Epithelial cell of prostate (primary cell): Measurements from ENCODE around the gene KANK3.
"Not testable (repeated sequence)": the region's sequence is repeated elsewhere in the genome, so short reads cannot be mapped to it uniquely, and the experiment has no call there.

Experiments
- DNase-seq: peaks from one replicate; pipeline ENCODE4 v3.0.0-alpha.2; 2011; ENCODE audit warnings: low read depth, low spot score
- H3K27ac ChIP-seq: fragments of 450-650 bp; 2 replicates; pipeline ENCODE4 v1.5.1; 2017; ENCODE audit warnings: mild to moderate bottlenecking

Gene KANK3

DNA sequence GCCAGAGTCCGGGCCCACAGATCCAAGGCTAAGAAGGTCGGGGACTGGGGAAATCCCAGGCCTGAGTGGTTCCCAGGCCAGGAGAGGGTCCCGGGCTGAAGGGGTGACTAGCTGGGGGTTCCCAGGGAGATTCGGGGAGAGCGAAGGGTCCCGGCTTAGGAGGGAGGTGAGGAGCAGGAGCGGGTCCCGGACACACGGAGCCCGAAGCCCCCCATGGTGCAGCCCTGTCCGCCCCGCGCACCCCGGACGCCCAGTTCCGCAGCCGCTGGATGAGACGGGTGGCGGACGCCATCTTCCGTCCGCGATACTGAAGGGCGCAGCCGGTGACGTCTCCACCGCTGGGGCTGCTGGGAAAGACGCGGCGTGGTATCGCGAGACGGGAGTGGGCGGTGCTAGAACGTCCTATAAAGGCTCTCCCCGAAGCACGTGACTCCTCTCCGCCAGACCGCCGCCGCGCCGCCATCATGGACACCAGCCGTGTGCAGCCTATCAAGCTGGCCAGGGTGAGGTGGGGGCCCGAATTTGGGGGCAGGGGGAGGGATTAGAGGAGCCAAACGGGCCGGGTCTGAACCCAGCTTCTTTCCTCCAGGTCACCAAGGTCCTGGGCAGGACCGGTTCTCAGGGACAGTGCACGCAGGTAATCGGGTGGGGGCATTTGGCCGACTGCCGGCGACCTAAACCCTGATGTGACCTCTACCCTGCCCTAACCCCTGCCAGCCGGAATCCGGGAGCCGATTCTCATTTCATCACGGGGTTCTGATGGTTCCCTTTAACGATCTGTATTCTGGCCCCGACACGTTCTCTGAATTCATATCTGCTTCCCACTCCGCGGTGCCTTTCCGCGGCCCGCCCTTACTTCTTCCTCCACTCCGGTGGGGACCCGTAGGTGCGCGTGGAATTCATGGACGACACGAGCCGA lies 21.7 kb downstream of the KANK3 start, which contains the start of the genes NDUFA7 and RPS28:
TSS of gene NDUFA7 (minus strand) at position 309 of the 919 bp plus-strand sequence. CDS start at position 292, 17 bp downstream.
TSS of gene RPS28 (plus strand) at position 430 of the 919 bp plus-strand sequence. CDS start at position 465, 35 bp downstream.
- peak within 1 kb of the TSS; percentile 62 for H3K27ac ChIP-seq
- DNase-seq, result peak; percentile 72

DNA sequence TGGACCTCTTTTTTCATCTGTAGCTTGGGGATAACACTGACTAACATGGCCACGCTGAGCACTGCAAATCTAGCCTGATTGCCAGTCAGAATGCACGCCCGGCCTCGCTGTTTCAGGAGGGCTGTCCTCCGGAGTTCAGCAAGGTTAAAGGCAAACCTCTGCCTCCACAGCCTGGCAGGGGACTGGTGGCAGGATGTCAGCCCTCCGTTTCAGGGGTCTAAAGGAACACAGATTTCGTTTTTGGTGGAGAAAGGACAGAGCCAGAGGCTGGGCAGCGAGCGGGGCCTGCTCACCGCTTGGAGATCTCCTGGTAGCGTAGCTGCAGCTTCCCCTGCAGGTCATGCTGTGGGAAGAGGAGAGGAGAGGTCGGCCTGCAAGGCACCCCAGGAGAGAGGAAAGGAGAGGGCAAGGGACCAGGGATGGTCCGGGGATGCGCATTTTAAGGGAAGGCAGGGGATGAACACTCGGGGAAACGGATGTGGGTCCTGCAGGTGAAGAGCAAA lies 22.4 kb downstream of the KANK3 start:
- peak overlapping the region; percentile 62 for H3K27ac ChIP-seq
- no peak for DNase-seq

DNA sequence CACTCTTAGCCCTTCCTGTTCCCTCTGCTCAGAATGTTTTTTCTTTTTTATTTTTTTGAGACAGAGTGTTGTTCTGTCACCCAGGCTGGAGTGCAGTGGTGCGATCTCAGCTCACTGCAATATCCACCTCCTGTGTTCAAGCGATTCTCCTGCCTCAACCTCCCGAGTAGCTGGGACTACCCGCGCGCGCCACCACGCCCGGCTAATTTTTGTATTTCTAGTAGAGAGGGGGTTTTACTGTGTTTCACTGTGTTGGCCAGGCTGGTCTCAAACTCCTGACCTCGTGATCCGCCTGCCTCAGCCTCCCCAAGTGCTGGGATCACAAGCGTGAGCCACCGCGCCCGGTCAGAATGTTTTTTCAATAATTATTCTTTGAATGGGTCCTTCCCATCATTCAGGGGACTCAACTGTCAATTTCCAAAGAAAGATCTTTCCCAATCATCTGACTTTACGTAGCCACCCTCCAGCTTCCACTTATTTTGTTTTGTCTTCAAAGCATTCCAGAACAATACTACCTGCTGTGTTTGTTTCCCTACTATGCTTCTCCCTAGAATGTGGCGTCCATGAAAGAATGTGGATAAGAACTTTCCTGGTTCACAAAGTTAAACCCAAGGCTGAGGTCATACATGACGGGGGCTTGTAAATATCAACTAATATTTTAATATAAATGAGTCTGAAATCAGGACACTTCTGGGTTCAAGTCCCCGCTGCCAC lies 23.1 kb downstream of the KANK3 start:
- DNase-seq, result no peak
- H3K27ac ChIP-seq, result peak overlapping the region; percentile 62

DNA sequence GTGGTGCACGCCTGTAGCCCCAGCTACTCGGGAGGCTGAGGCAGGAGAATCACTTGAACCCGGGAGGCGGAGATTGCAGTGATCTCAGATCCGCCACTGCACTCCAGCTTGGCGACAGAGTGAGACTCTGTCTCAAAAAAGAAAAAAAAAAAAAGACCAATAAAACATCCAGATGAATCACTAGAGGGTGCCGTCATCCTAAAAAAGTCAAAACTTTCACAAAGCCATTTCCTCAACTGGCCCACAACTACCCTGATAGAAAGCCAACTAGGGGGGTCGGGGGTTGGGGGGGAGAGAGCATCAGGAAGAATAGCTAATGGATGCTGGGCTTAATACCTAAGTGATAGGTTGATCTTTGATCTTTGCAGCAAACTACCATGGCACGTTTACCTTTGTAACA lies 24.2 kb downstream of the KANK3 start:
- DNase-seq, result not testable (repeated sequence)

DNA sequence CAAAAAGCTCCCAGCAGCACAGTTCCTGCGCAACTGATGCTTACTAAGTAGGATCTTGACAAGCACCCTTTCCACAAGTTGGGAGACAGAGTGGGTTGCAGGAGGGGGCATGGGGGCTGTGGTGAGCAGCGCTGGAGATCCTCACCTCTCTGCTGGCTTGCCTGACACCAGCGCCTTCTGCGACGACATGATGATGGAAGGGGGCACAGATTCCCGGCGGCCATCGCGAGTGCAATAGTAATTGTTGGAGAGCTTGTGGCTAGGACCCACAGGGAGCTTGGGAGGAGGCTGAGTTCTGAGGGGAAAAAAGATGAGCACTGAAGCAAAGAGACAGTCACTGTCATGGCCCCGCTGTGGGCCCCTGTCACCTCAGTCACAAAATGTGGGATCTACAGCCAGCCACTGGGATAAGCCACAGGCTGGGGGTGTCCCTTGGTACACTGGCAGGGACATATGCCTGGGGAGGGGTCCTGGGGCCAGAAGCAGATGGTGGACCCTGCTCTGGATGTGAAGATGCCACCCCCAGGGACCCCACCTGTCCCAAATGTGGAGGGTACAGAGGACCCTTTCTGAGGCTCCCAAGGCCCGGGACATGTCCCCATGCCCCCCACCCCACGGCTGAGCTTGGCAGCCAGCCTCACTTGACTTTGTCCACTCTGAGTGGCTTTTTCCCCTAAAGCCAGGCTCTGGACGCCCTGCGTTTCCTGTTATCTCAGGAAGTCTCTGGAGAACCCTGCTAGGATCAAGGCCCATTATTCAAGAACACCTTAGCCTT lies 26.5 kb downstream of the KANK3 start:
- DNase-seq, result no peak
- no peak overlapping the region for H3K27ac ChIP-seq

More for the DNA sequence above, 24.2 kb downstream of the KANK3 start:
- H3K27ac ChIP-seq, result not testable (repeated sequence)

DNA sequence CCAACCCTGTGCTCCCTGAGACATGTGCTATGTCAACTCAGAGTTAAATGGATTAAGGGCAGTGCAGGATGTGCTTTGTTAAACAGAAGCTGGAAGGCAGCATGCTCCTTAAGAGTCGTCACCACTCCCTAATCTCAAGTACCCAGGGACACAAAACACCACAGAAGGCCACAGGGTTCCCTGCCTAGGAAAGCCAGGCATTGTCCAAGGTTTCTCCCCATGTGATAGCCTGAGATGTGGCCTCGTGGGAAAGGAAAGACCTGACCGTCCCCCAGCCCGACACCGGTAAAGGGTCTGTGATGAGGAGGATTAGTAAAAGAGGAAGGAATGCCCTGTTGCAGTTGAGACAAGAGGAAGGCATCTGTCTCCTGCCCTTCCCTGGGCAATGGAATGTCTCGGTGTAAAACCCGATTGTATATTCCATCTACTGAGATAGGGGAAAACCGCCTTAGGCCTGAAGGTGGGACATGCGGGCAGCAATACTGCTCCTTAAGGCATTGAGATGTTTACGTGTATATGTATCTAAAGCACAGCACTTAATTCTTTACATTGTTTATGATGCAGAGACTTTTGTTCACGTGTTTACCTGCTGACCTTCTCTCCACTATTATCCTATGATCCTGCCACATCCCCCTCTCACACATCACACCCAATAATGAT lies 28.0 kb downstream of the KANK3 start:
- not testable (repeated sequence) for DNase-seq, H3K27ac ChIP-seq

DNA sequence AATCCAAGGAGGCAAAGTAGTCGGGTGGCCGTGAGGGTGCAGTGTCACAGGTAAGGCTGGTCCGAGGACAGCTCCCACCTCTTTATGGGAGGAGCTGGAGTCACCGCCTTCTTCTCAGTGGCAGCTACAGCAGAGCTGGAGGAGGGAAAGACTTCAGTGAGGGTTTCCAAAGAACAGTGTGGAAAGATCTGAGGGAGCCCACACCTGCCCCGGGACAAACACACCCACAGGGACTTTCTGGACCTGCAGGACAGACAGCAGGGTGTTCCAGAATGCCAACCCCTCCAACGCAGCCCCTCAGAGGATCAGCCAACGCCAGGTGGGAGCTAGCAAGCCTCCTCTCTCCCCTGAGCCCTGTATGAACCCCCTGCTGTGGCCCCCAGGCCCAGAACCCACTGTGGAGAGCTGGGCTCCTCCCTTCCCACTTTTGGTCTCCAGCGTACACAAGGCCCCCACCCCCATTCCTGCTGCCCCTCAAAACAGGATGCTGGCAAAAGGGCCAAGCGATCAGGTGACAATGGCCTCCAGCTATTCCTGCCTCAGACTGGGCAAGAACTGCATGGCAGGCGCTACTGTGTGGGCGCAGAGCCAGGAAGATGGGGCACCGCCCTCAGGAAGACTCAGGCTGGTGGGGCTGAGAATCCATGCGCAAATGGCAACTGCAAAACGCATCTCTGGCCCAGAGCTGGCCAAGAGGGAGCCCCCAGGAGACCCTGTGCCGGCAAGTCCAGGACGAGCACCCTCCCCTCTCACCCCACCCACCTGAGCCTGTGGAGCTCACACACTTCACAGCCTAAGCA lies 31.4 kb downstream of the KANK3 start:
- no peak overlapping the region for H3K27ac ChIP-seq
- no peak for DNase-seq

DNA sequence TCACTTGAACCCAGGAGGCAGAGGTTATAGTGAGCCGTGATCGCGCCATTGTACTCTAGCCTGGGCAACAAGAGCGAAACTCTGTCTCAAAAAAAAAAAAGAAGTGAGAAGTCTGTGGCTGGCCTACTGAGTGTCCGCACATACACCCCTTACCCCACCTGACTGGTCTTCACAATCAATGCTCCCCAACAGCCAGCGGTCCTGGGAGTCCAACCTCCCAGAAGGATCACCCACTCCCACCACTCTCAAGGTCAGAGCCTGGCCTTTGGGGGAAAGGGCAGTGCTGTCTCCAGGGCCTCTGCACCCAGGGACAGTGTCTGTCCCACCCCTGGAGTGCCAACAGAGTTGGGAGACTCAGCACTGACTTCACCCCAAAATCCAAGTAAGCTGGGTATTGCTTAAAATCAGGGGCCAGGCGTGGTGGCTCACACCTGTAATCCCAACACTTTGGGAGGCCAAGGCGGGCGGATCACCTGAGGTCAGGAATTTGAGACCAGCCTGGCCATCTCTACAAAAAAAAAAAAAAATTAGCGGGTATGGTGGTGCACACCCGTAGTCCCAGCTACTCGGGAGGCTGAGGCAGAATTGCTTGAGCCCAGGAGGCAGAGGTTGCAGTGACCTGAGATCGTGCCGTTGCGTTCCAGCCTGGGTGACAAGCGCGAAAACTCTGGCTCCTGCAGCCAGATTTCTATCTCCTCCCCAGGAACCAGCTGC lies 32.6 kb downstream of the KANK3 start:
- H3K27ac ChIP-seq, result no peak overlapping the region
- DNase-seq, result no peak

DNA sequence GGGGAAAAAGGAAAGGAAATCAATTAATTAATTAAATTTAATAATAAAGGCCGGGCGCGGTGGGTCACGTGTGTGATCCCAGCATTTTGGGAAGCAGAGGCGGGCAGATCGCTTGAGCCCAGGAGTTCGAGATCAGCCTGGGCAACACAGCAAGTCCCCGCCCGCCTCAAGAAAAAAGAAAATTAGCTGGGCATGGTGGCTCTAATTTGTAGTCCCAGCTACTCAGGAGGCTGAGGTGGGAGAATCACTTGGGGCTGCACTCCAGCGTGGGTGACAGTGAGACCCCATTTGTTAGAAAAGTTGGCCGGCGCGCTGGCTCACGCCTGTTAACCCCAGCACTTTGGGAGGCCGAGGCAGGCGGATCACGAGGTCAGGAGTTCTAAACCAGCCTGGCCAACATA lies 34.2 kb downstream of the KANK3 start:
- DNase-seq, result no peak
- peak overlapping the region; percentile 67 for H3K27ac ChIP-seq

DNA sequence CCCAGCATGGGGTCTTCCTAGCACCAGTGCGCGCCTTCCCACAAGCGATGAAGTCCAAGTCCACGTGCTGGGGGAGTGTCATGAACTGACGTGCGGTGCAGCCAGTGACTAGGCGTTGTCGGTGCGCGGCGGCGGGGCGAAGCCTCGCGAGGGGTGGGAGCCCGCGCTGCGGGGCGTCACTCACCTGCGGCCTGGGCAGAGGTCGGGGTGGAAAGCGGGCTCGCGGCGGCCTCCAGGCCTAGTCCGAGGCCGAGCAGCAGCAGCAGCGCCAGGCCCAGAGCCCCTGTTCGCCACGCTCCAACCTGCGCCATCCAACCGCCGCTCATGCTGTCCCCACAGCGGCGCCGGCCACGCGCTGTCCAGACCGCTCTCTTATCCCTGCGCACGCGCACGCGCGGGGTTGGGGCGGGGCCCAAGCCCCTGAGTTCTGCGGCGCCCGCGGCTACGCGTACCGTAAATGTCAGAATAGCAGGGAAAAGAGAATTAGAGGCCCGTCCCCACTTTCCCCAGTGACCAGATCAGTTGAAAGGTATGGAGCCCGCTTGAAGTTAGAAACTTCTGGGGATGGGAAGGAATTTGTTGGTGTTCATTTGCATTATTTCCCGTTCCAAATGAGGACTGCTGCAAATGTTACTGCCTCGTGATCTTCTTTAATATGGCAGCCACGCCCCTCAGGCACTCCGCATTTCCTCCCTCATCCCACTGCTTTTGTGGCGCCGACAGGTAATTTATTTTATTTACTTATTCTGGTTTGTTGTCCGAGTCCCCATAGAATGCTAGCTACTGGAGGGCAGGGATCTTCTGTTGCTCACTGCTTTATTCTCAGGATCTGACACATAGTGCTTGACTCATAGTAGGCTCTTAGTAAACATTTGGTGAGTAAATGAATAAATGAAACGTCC lies 34.8 kb downstream of the KANK3 start, which contains the start of gene CD320:
TSS of gene CD320 (minus strand) at position 394 of the 902 bp plus-strand sequence. CDS start at position 326, 68 bp downstream.
- peak within 1 kb of the TSS; percentile 67 for H3K27ac ChIP-seq
- DNase-seq, result peak; percentile 55

DNA sequence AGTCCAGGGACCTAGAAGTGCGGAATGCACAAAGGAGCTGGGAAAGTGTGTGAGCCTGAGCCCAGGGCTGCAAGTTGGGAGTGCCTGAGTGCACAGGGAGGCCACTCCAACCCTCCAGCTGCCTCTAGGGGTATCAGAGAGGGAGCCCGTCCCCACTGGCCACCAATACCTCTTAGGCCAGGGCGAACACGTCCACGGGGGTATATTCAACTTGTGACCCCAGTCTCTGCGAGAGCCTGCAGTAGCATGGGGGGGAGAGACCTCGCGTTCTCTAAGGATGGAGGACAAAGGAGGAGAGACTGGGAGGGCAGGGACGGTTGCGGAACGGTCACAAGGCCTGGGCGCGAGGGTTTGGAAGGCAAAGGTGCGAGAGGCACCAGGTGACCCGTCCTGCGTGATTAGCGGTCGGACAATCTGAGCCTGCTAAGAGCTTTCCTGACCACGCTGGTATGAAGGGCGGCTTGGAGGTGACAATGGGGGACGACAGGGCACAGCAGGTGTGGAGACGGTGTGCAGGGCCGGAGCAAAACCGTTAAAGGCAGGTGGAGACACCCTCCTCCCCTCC lies 35.6 kb downstream of the KANK3 start:
- H3K27ac ChIP-seq, result peak overlapping the region; percentile 67
- no peak for DNase-seq

DNA sequence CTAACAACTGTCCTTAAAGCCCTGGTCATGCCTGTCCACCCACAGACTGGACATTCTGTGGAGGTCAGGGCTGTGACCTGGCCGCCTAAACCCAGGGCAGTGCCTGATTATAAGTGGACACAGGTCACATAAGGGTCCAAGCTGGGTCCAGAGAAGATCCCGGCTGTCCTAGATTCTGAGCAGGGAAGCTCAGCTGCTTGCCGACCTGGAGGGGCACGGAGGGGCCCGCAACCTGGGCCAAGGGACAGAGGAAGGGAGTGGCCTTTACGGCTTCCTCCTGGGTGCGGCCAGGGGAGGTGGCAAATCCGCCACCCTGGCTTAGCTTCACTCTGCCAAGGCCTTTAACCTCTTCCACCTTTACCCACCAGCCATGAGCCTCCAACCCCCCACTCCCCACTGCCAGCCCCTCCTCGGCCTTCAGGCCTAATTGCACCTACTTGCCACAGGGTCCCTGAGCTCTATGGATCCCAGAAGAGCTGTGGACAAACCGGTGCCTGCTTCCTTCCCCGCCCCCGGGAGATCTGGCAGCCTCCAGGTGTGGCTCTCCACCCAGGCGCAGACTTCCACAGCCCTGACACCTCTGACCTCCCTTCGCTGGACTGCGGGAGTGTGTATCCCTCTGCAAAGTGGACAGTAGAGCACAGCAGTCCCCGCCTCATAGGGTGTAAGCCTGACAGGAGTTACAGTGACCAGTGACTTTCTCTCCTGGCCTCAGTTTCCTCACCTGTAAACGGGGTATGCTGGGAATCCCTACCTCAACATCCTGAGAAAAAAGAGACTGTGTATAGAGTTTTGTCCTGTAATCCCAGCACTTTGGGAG lies 36.6 kb downstream of the KANK3 start:
- no peak for DNase-seq
- no peak overlapping the region for H3K27ac ChIP-seq

DNA sequence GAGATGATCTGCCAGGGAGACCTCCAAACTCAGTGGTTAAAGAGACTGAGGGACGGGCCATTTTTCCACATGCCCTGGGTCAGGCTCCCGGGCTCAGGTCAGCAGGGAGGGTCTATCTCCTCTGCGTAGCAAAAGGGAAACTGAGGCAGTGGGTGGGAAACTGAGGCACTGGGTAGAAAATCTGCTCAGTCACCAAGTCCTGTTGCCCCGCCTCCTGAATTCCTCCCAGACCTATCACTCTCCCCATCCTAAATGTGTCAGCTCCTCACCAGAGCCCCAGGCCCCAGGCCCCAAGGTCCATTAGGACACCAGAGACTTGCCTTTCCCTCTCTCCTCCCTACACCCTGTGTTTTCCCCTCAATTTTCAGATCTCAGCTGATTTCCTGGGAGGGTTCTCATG lies 37.3 kb downstream of the KANK3 start:
- DNase-seq, result no peak
- H3K27ac ChIP-seq, result no peak overlapping the region

DNA sequence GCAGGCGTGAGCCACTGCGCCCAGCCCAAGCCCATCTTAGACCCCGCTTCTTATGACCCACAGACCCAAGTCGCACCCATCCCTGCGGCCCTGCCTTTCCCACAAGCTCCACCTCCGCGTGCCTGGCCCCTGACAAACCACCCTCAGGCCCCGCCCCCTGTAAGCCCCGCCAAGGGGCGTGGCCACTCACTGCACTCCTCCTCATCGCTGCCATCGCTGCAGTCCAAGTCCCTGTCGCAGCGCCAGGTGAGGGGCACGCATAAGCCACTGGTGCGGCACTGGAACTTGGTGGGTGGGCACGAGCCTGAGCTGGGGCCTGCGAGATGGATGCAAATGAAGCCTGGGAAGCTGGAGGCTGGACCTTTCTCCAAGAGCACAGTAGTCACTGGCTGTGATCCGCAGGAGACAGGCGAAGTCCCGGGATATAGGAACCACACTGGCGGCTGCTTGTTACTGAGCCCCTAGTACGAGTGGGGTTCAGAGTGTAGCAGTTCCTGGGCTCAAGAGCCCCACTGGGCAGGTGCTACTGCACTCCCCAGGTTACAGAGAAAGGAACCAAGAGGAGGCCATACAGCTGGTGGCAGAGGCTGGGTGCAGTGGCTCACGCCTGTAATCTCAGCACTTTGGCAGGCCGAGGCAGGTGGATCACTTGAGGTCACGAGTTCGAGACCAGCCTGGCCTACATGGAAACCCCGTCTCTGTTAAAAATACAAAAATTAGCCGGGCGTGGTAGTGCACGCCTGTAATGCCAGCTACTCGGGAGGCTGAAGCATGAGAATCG lies 38.0 kb downstream of the KANK3 start:
- DNase-seq, result no peak

DNA sequence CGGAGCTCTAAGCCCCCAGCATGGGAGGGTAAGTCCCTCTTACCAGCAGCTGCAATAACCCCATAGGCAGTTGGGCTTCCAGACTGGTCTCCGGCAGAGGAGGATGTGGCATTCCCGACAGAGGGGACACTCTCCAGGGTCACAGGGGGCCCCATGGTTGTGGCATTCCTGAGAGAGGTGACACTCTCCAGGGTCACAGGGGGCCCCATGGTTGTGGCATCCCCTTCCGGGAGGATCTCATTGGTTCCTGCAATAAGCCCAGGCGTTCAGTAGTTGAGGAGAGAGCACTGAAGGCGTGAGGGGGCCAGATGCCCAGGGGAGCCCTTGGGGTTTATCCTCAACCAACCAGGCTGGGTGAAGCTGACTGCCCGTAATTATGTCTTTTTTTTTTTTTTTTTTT lies 40.3 kb downstream of the KANK3 start:
- H3K27ac ChIP-seq, result no peak overlapping the region
- DNase-seq, result no peak

More for the DNA sequence above, 38.0 kb downstream of the KANK3 start:
- no peak overlapping the region for H3K27ac ChIP-seq
